Inflammatory macrophage (primary cell): ENCODE measurements around the gene MAPK1.
"Not testable (repeated sequence)": the region's sequence is repeated elsewhere in the genome, so short reads cannot be mapped to it uniquely, and the experiment has no call there.

ENCODE experiments used
- DNase-seq, 2 donors: peaks; one replicate each; pipeline ENCODE4 v3.0.0-alpha.2; 2020 to 2022

Gene MAPK1

GRCh38 chr22:21845558-21846453 is 21.6 kb downstream of the MAPK1 start:
- DNase-seq = no peak

GRCh38 chr22:21842946-21843345 is 24.5 kb downstream of the MAPK1 start:
- no peak for DNase-seq

DNA sequence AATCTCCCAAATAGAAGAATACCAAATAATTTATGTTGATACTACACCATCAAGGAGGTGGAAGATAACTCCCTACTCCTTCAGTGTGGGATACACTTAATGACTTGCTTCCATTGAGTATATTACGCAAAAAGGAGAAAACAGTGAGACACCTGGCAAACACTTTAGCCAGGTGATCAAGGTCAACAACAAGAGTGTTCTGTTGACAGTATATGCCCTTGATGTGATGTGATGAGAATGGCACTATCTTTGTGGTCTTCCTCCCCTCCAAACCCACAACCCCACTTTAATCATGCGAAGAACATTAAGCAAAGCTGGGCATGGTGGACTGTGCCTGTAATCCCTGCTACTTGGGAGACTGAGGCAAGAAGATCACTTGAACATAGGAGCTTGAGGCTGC is 26.0 kb downstream of the MAPK1 start:
- DNase-seq = no peak

DNA sequence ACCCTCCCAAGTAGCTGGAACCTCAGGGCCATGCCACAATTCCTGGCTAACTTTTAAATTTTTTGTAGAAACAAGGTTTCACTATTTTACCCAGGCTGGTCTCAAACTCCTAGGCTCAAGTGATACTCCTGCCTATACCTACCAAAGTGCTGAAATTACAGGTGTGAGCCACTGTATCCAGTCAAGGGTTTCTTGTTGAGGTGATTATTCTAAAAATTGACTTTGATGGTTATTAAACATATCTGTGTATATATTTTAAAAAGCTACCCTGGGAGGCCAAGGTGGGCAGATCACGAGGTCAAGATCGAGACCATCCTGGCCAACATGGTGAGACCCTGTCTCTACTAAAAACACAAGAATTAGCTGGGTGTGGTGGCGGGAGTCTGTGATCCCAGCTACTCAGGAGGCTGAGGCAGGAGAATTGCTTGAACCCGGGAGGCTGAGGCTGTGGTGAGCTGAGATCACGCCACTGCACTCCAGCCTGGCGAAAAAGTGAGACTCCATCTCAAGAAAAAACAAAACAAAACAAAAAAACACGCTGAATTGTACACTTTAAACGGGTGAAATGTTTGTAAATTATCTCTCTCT is 27.1 kb downstream of the MAPK1 start:
- DNase-seq = no peak

DNA sequence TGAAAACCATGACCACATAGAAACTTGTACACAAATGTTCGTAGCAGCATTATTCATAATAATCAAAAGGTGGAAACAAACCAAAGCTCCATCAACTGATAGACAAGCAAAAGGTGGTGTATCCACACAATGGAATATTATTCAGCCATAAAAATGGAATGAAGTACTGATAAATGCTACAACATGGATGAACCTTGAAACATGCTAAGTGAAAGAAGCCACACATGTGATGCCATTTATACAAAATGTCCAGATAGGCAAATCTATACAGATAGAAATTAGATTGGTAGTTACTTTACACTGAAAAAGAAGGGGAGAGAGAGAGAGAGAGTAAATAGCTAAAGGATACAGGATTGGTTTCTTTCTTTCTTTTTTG is 27.7 kb downstream of the MAPK1 start:
- no peak for DNase-seq

DNA sequence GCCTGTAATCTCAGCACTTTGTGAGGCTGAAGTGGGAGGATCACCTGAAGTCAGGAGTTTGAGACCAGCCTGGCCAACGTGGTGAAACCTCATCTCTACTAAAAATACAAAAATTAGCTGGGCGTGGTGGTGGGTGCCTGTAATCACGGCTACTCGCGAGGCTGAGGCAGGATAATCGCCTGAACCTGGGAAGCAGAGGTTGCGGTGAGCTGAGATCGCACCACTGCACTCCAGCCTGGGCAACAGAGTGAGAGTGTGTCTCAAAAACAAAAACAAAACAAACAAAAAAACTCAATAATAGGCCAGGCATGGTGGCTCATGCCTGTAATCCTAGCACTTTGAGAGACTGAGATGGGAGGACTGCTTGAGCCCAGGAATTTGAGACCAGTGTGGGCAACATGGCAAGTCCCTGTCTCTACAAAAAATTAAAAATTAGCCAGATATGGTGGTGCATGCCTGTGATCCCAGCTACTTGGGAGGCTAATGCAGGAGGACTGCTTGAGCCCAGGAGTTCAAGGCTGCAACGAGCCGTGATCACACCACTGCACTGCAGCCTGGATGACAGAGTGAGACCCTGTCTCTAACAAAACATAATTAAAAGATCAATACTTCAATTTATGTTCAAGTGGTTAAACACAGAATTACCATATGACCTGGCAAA is 28.2 kb downstream of the MAPK1 start:
- not testable (repeated sequence) for DNase-seq

- peak in 1 of 2 donors; percentile 42 for DNase-seq
These were observed 30.0 kb downstream of the MAPK1 start for GRCh38 chr22:21837248-21837979.

DNA sequence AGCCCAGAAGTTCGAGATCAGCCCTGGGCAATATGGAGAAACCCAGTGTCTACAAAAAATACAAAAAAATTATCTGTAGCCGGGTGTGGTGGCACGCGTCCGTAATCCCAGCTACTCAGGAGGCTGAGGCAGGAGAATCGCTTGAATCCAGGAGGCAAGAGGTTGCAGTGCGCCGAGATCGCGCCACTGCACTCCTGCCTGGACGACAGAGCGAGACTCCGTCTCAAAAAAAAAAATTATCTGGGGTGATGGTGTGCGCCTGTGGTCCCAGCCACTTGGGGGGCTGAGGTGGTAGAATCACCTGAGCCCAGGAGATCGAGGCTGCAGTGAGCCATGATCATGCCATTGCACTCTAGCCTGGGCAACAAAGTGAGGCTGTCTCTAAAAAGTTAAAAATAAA is 31.0 kb downstream of the MAPK1 start:
- DNase-seq = not testable (repeated sequence)

DNA sequence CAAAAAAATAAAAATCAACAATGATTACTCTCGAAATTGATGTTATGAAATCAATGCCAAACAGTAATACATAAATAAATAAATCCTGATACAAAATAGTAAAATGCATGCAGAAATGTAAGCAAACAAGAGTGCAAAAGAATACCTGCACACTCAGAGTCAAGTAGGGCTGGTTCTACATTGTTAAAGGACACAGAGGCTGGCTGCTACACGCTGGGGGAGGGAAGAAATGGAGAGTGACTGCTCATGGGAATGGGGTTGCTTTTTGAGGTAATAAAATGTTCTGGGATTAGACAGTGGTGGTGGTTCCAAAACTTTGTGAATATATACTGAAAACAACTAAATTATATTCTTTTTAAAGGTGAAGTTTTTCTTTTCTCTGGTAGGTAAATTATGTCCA is 32.1 kb downstream of the MAPK1 start:
- no peak for DNase-seq

DNA sequence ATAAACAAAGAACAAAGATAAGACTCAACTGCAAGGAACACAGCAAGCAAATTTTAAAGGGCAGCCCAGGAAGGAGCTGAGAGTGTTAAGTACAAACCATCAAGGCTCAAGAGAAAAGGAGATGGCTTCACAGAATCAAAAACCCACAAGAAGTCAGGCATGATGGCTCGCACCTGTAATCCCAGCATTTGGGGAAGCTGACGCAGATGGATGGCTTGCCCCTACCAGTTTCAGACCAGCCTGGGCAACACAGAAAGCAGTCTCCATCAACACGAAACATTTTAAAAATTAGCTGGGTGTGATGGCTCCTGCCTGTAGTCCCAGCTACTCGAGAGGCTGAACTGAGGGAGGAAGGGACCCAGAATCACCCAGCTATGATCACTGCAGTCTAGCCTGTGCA is 32.6 kb downstream of the MAPK1 start:
- no peak for DNase-seq

DNA sequence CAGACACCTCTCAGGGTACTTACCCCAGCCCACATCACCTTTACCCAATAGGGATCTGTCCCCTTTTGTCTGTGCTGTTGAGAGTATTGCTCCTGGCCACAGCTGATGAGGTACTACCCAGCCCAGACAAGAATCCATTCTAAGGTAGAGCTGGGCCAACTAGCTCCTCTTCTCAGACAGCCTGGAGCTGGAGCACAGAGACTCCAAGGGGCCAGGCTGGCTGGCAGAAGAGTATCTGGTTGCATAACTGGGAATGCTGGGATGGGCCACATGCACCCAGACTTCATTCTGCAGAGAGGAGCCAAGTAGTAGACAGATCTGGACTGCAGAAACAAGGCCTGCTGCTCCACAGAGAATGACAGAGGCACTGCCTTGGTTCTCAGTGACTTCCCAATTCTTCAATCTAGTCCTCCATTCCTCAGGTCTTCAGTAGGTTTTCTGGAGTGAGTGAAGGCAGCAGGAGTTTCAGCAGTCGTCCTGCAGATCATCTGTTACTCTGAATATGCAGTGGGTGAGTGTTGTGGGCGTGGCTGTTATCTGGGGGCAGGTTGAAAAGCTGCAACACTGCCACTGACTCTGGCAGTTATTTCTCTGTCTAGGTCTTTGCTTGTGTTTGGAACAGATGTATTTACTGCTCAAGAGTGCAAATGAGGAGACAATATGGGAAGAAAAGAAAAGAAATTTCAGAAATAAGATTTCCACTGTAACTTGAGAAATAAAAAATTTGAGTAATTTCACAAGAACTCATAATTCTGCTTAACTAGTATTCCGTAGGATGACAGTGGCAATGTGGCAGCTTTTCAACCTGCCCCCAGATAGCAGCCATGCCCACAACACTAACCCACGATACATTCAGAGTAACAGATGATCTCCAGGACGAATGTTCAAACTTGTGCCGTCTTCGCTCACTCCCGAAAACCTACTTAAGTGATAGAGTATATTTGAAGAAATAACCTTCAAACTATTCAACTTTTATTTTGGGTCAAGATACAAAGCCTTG is 34.9 kb downstream of the MAPK1 start:
- no peak for DNase-seq

DNA sequence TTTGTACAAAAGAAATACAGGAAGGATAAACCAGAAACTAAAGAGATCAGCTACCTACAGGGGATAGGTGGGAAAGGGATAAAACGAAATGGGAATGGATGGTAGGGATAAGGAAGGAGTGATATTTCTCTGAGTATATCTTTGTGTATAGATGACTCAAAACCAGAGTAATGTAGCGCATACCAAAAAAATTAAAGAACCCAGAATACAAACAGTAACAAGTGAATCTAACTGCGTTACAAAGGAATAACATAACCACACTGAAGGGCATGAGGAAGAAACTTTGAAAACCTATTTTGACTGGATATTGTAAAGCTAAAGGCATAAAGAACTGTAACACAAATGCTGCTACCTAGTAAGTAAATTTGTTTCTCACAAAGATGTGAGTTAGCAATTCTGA is 37.9 kb downstream of the MAPK1 start:
- DNase-seq = no peak

GRCh38 chr22:21828268-21828638 is 39.2 kb downstream of the MAPK1 start:
- DNase-seq = no peak

DNA sequence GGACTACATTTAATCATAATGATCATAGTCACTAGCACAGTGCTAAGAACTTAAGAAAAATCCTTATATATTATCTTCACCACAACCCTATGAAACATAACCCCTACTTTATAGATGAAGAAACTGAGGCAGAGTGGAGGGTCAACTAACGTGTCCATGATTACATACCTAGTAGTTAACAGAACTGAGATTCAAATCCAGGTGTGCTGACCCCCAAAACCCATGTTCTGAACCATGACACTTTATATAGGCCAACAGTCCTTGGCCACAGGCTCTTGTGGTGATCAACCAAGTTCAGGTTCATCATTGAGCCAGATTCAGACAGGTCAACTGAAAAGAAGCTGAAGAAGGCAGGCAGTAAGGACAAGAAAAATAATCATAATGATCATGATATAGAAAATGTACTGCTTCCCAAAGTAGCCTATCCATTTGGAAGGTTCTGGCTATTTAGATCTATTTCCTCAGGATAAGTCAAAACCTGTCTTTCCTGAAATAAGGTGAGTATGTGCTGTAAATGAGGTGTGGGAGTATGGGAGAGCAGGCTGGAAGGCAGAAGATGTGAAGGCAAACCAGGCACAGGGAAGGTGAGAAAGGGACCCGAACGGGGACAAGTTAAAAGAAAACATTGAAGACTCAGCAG is 39.7 kb downstream of the MAPK1 start:
- no peak for DNase-seq

- no peak for DNase-seq
These were observed 41.2 kb downstream of the MAPK1 start for GRCh38 chr22:21826204-21826603.

DNA sequence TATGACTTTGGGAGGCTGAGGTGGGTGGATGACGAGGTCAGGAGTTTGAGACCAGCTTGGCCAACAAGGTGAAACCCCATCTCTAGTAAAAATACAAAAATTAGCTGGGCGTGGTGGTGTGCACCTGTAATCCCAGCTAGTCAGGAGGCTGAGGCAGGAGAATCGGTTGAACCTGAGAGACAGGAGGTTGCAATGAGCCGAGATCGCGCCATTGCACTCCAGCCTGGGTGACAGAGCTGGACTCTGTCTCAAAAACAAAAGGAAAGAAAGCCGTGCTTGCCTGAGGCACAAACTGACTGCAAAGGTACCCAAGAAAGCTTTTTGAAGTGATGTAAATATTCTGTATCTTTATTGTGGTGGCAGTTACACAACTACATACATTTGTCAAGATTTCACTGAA is 42.5 kb downstream of the MAPK1 start:
- DNase-seq = not testable (repeated sequence)

DNA sequence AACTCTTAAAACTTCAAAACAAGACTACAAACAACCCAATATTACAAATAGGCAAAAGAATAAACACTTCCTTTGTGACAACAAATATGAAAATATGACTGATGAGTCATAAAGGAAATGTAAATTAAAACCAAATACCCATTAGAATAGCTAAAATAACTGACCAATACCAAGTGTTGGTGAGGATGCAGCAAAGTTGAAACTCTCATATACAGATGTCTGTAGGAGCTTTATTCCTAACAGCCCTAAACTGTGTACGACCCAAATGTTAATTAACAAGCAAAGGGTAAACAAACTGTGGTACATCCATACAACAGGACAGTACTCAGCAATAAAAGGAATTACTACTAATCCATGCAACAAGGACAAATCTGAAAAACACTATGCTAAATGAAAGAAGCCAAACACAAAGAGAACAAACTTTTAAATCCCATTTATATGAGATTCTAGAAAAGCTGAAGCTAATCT is 43.0 kb downstream of the MAPK1 start:
- DNase-seq = no peak

DNA sequence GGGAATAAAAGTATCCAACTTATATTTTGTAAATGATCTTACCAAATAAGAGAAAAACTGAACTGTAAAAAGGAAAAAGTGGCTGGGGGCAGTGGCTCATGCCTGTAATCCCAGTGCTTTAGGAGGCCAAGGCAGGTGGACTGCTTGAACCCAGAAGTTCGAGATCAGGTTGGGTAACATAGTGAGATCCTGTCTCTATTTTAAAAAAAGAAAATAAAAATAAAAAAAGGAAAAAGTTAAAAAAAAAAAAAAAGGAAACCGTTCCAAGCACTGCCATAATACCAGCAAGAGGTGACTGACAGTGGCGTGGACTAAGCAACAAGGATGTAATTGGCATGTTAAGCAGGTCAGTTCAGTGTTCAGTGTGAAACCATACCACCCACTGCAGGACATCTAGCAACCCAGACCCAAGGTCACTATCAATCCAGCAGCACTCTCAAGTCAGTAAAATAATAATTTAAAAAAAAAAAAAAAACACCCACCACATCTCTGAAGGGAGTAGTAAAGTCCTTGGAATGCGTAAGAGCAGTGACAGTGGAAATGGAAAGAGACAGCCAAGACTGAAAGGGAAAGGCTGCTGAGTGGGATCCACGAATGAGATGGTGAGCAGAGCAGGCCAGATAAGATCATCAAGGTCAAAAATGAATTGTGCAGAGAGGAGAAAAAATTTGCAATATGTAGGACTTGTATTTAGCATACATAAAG is 43.6 kb downstream of the MAPK1 start:
- no peak for DNase-seq

DNA sequence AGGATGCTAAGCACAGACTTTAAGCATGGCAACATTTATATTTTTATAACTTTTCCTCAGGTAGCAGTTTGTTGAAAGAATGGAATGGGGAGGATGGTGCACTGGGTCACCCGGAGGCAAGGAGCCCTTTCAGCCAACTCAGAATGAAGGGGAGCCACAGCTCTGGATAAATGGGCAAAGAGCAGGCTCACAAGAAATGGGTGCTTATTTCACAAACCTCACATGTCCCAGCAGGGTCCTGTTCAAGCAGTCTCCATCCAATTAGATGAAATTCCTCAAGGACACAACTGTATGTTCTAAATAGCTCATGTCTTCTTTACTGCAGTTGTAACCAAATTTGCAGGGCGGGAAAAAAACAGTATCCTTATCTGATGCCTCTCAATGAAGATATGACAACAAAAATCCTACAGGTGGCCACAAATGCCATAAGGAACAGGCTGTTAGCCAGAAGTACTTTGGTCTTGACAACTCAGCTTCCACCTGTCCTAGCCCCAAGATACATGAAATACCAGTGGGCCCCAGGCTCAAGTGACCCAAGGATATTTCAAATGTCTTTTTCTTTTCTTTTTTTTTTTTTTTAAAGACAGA is 48.2 kb downstream of the MAPK1 start:
- DNase-seq = no peak
